Ureter (tissue), 1 donor: ENCODE results near the gene JUP. TPM values are rescaled to one million over a fixed set of nuclear protein-coding genes. Genes with fewer than 3 reads are reported as not detected.

Experiments
- DNase-seq: peaks from one replicate; pipeline ENCODE4 v3.0.0-alpha.2; 2020; ENCODE audit warnings: low spot score
- total RNA-seq: library from RNA; stranded (reverse); gene quantifications from one replicate; pipeline ENCODE4 v1.2.4, GENCODE V29; 2023
- donor health status: DM: yes; HTN: yes; CAD: no.

The JUP gene
- total RNA-seq, 1 donor from 2014 or later = 277 TPM

GRCh38 chr17:41723801-41724475 lies 62.6 kb downstream of the JUP start:
- DNase-seq = no peak

GRCh38 chr17:41722231-41722630 lies 64.3 kb downstream of the JUP start:
- DNase-seq = no peak

GRCh38 chr17:41718287-41718645 lies 68.2 kb downstream of the JUP start:
- no peak for DNase-seq

GRCh38 chr17:41717408-41718286 lies 68.9 kb downstream of the JUP start:
- no peak for DNase-seq

- DNase-seq = no peak
Observed at GRCh38 chr17:41711669-41712400, 74.7 kb downstream of the JUP start, which contains the start of gene GAST. Gene GAST, plus strand, starts transcription at chr17:41712331. Its CDS starts 3,106 bp downstream, at chr17:41715437.

- DNase-seq = no peak
Observed at GRCh38 chr17:41710472-41711090, 75.9 kb downstream of the JUP start.

- DNase-seq = no peak
Observed at GRCh38 chr17:41707803-41708669, 78.5 kb downstream of the JUP start.

GRCh38 chr17:41705271-41705991 lies 81.1 kb downstream of the JUP start:
- no peak for DNase-seq

Other genes with a start within 250 kb of the JUP start
- gene KRT9, start 214.7 kb downstream of the JUP start, total RNA-seq = not detected
- 0.52 TPM for gene KRT14, start 199.8 kb downstream of the JUP start, total RNA-seq
- gene KRT16, start 173.9 kb downstream of the JUP start, total RNA-seq = 0.73 TPM
- 223 TPM for gene KRT17, start 162.1 kb downstream of the JUP start, total RNA-seq
- 1,012 TPM for gene EIF1, start 97.8 kb downstream of the JUP start, total RNA-seq
- not detected for gene GAST, start 74.4 kb downstream of the JUP start, total RNA-seq
- gene HAP1, start 52.1 kb downstream of the JUP start, total RNA-seq = 0.47 TPM
- 7.8 TPM for gene P3H4, start 25.2 kb upstream of the JUP start, total RNA-seq
- gene FKBP10, start 26.3 kb upstream of the JUP start, total RNA-seq = 42.0 TPM
- 36.3 TPM for gene NT5C3B, start 49.5 kb upstream of the JUP start, total RNA-seq
- gene KLHL10, start 51.1 kb upstream of the JUP start, total RNA-seq = 0.44 TPM
- gene KLHL11, start 78.7 kb upstream of the JUP start, total RNA-seq = 15.6 TPM
- gene ACLY, start 132.2 kb upstream of the JUP start, total RNA-seq = 94.2 TPM
- 0.75 TPM for gene ODAD4, start 143.9 kb upstream of the JUP start, total RNA-seq
- gene CNP, start 180.1 kb upstream of the JUP start, total RNA-seq = 45.7 TPM
- gene DNAJC7, start 230.7 kb upstream of the JUP start, total RNA-seq = 111 TPM
- 20.8 TPM for gene NKIRAS2, start 233.4 kb upstream of the JUP start, total RNA-seq